IMR-90 (cell line): ENCODE results near the gene CDO1. TPM values are rescaled to one million over a fixed set of nuclear protein-coding genes. Genes with fewer than 3 reads are reported as not detected.

Experiments
- ATAC-seq: fragments of 200-7000 bp; cut with Tn5 transposase; 2 replicates; pipeline ENCODE4 v1.9.1; 2020; ENCODE audit warnings: low read depth, mild to moderate bottlenecking, moderate library complexity
- BruUV-seq: library from RNA; stranded (reverse); fragments of 400-500 nt; replicated peaks from 2 replicates; lab custom pipeline; 2021; lab: Mats Ljungman, UMichigan
- CTCF ChIA-PET: fragments of 300-600 bp; formaldehyde crosslinking; extraction: SDS; loops from one replicate; lab custom pipeline; 2021; ENCODE audit warnings: antibody characterized with exemption; lab: Yijun Ruan, JAX
- POLR2A ChIA-PET: fragments of 300-600 bp; sonication (Branson Sonifier 250); formaldehyde crosslinking; loops from one replicate; lab custom pipeline; 2022; ENCODE audit warnings: antibody characterized with exemption; ENCODE audit not compliant: unreplicated experiment; lab: Charles Lee
- DNase-seq: peaks from one replicate; pipeline ENCODE4 v3.0.0; 2013
- H2AFZ ChIP-seq: replicated peaks from 2 replicates; pipeline ENCODE3; 2013; ENCODE audit warnings: low read length, mild to moderate bottlenecking; ENCODE audit not compliant: poor library complexity
- H2AK5ac ChIP-seq: 2 replicates; pipeline ENCODE4 v1.6.1; 2013; ENCODE audit warnings: low read depth, low read length, inconsistent platforms
- H2AK9ac ChIP-seq: replicated peaks from 2 replicates; pipeline ENCODE3; 2013; ENCODE audit warnings: mild to moderate bottlenecking, low read depth, low read length, moderate library complexity; ENCODE audit not compliant: poor library complexity
- H2BK120ac ChIP-seq: 2 replicates; pipeline ENCODE4 v1.6.1; 2013; ENCODE audit warnings: low read depth, low read length, inconsistent platforms
- H2BK15ac ChIP-seq: 3 replicates; pipeline ENCODE4 v1.6.1; 2013; ENCODE audit warnings: low read depth, low read length, inconsistent platforms
- H2BK20ac ChIP-seq: 2 replicates; pipeline ENCODE4 v1.6.1; 2013; ENCODE audit warnings: low read depth, mild to moderate bottlenecking, inconsistent platforms, low read length, moderate library complexity
- H2BK5ac ChIP-seq: 2 replicates; pipeline ENCODE4 v1.6.1; 2013; ENCODE audit warnings: mild to moderate bottlenecking, low read depth, low read length, inconsistent platforms; ENCODE audit not compliant: poor library complexity, severe bottlenecking
- H3K14ac ChIP-seq: replicated peaks from 2 replicates; pipeline ENCODE4 v1.6.1; 2013; ENCODE audit warnings: low read depth, low read length, inconsistent platforms
- H3K18ac ChIP-seq: 2 replicates; pipeline ENCODE4 v1.6.1; 2013; ENCODE audit warnings: low read depth, low read length, control low read depth
- H3K23ac ChIP-seq: 2 replicates; pipeline ENCODE4 v1.6.1; 2013; ENCODE audit warnings: low read depth, low read length, inconsistent platforms
- H3K27ac ChIP-seq: 2 replicates; pipeline ENCODE4 v1.5.1; 2013; ENCODE audit warnings: mild to moderate bottlenecking, control low read depth, low read length; ENCODE audit not compliant: insufficient read depth
- H3K27me3 ChIP-seq: 2 replicates; pipeline ENCODE4 v1.6.1; 2013; ENCODE audit warnings: low read length; ENCODE audit not compliant: control insufficient read depth, insufficient read depth
- H3K36me3 ChIP-seq: 2 replicates; pipeline ENCODE4 v1.6.1; 2013; ENCODE audit warnings: low read length, mixed read lengths; ENCODE audit not compliant: control insufficient read depth, insufficient read depth
- H3K4ac ChIP-seq: 2 replicates; pipeline ENCODE4 v1.6.1; 2013; ENCODE audit warnings: low read depth, low read length, inconsistent platforms
- H3K4me1 ChIP-seq: 2 replicates; pipeline ENCODE4 v1.6.1; 2013; ENCODE audit warnings: low read length, mixed read lengths; ENCODE audit not compliant: control insufficient read depth, insufficient read depth
- H3K4me2 ChIP-seq: 2 replicates; pipeline ENCODE4 v1.6.1; 2013; ENCODE audit warnings: low read depth, mild to moderate bottlenecking, control low read depth, low read length, moderate library complexity
- H3K4me3 ChIP-seq: 2 replicates; pipeline ENCODE4 v1.5.1; 2013; ENCODE audit warnings: low read depth, mild to moderate bottlenecking, control low read depth, low read length, moderate library complexity; ENCODE audit not compliant: insufficient read depth
- H3K56ac ChIP-seq: 2 replicates; pipeline ENCODE4 v1.6.1; 2013; ENCODE audit warnings: low read length, inconsistent platforms; ENCODE audit not compliant: insufficient read depth; ENCODE audit errors: extremely low read depth
- H3K79me1 ChIP-seq, 2 experiments: 2 replicates each; pipeline ENCODE4 v1.6.1; 2013; ENCODE audit warnings: low read length in 2 of 2, inconsistent platforms in 1 of 2, low read depth in 1 of 2
- H3K9ac ChIP-seq: 2 replicates; pipeline ENCODE4 v1.6.1; 2013; ENCODE audit warnings: low read depth, low read length, control low read depth
- H3K9me1 ChIP-seq: 2 replicates; pipeline ENCODE4 v1.6.1; 2013; ENCODE audit warnings: low read length, inconsistent platforms; ENCODE audit not compliant: insufficient read depth
- H3K9me3 ChIP-seq: 2 replicates; pipeline ENCODE4 v1.6.1; 2013; ENCODE audit warnings: low read length; ENCODE audit not compliant: control insufficient read depth, insufficient read depth
- H4K20me1 ChIP-seq: 2 replicates; pipeline ENCODE4 v1.6.1; 2013; ENCODE audit warnings: low read length, inconsistent platforms; ENCODE audit not compliant: insufficient read depth
- H4K5ac ChIP-seq: 2 replicates; pipeline ENCODE4 v1.6.1; 2013; ENCODE audit warnings: mild to moderate bottlenecking, low read depth, low read length, control low read depth
- H4K8ac ChIP-seq, 2 experiments: 2 replicates each; pipeline ENCODE4 v1.6.1; 2013; ENCODE audit warnings: low read depth in 2 of 2, low read length in 2 of 2, control low read depth in 1 of 2, inconsistent platforms in 1 of 2
- H4K91ac ChIP-seq: 2 replicates; pipeline ENCODE4 v1.6.1; 2013; ENCODE audit warnings: low read depth, low read length, inconsistent platforms; ENCODE audit not compliant: insufficient read depth
- BHLHE40 ChIP-seq: fragments of 150-350 bp; IDR thresholded peaks from 2 replicates; pipeline ENCODE4 v1.6.1; 2016; ENCODE audit warnings: mild to moderate bottlenecking, low read depth, low read length
- CHD1 ChIP-seq: IDR thresholded peaks from 2 replicates; pipeline ENCODE4 v1.6.1; 2012; ENCODE audit warnings: low read depth, low read length, improper control_type of control experiment
- MAFK ChIP-seq: IDR thresholded peaks from 2 replicates; pipeline ENCODE4 v1.6.1; 2012; ENCODE audit warnings: low read depth, low read length, improper control_type of control experiment
- MAZ ChIP-seq: IDR thresholded peaks from 2 replicates; pipeline ENCODE4 v1.6.1; 2012; ENCODE audit warnings: low read depth, mild to moderate bottlenecking, low read length, improper control_type of control experiment, moderate library complexity, borderline replicate concordance
- MXI1 ChIP-seq: IDR thresholded peaks from 2 replicates; pipeline ENCODE4 v1.6.1; 2012; ENCODE audit warnings: low read depth, mild to moderate bottlenecking, low read length, moderate library complexity, borderline replicate concordance
- POLR2A ChIP-seq: IDR thresholded peaks from 2 replicates; pipeline ENCODE4 v1.6.1; 2012; ENCODE audit warnings: mild to moderate bottlenecking, low read depth, low read length
- RAD21 ChIP-seq: IDR thresholded peaks from 2 replicates; pipeline ENCODE4 v1.6.1; 2012; ENCODE audit warnings: low read length, improper control_type of control experiment
- RCOR1 ChIP-seq: IDR thresholded peaks from 2 replicates; pipeline ENCODE4 v1.6.1; 2012; ENCODE audit warnings: mild to moderate bottlenecking, low read length, improper control_type of control experiment; ENCODE audit not compliant: insufficient replicate concordance
- RFX5 ChIP-seq: IDR thresholded peaks from 2 replicates; pipeline ENCODE4 v1.8.0; 2012; ENCODE audit warnings: low read depth, mild to moderate bottlenecking, low read length, moderate library complexity
- WGBS, 2 experiments: methylation state at CpG; one replicate each; pipeline versions ENCODE4 v1.1.5 to v1.1.7; 2013; ENCODE audit warnings: missing lambda C conversion rate in 2 of 2; ENCODE audit not compliant: insufficient read length in 1 of 2; ENCODE audit errors: extremely low coverage in 2 of 2; 5-methylcytosine and 5-hydroxymethylcytosine counted together
- dilution Hi-C: fragments of 300-500 bp; cut with HindIII; formaldehyde crosslinking; loops from one replicate; pipeline ENCODE4 v1.14.3; 2018; ENCODE audit warnings: low sequenced_read_pairs; ENCODE audit not compliant: unreplicated experiment
- in situ Hi-C: fragments of 300-500 bp; cut with MboI; formaldehyde crosslinking; loops from 3 replicates; pipeline ENCODE4 v1.14.3; 2019; ENCODE audit warnings: low sequenced_read_pairs, inconsistent platforms, mixed read lengths
- intact Hi-C: fragments of 100-400 bp; cut with micrococcal nuclease; formaldehyde crosslinking; loops from 2 replicates; pipeline ENCODE4 v1.10.0; 2022
- polyA plus RNA-seq, 3 experiments: library from polyadenylated mRNA; depleted of rRNA; stranded (reverse); fragments of >200 nt; gene quantifications; 2 replicates each; pipeline ENCODE4 v1.2.3, GENCODE V29; 2012; ENCODE audit warnings: low replicate concordance in 1 of 3
- total RNA-seq: library from RNA; depleted of rRNA; stranded (reverse); fragments of >200 nt; gene quantifications from 2 replicates; pipeline ENCODE4 v1.2.3, GENCODE V29; 2012
- TF ChIP-seq, protein P1 (sequence below): fragments of 150-350 bp; IDR thresholded peaks from 2 replicates; pipeline ENCODE4 v1.6.1; 2017; ENCODE audit warnings: mild to moderate bottlenecking, antibody characterized with exemption, low read length, low read depth
- TF ChIP-seq, protein P2 (sequence below): fragments of 150-350 bp; IDR thresholded peaks from 2 replicates; pipeline ENCODE4 v1.6.1; 2016; ENCODE audit warnings: low read depth, mild to moderate bottlenecking, low read length, moderate library complexity, borderline replicate concordance
- TF ChIP-seq, protein P3 (sequence below): conservative IDR thresholded peaks from 2 replicates; pipeline ENCODE4 v1.5.1; 2012; ENCODE audit warnings: mild to moderate bottlenecking, low read depth, low read length, improper control_type of control experiment

CDO1 gene
- total and polyA plus RNA-seq, 2 of the 4 experiments (the other 2 are of a cell fraction): 4.8 to 8.6 TPM

DNA sequence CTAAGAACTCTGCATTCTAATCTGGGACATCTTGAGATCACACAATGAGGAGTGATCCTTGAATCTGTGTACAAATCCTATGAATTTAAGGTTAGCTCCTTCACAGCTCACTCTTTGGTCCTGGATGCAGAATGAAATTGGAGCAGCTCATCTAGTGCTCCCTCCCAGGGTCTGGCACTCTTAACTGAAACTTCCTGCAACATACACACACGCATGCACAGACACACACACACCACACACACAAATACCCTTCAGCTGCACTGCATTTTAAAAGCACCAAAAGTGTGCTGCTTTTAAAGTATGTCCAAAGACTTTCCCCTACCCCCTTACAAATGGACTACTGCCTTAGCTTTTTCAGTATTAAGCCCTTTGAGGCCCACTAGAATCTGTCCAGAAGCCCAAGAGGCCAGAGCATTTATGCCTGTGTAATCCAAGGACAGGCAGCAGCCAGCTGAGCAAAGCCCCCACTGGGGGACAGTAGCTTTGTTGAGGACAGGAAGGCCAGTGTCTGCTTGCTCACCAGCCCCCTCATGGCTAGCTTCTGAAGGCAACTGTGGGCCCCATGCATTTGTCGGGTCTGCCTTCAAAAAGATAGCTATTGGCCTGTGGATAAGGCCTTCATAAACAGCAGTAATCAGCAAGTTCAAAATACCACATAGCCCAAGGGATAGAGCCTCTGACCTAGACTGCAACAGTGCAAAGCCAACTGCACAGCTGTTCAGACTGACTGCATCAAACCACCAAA, 43.6 kb downstream of the CDO1 start:
- Histone ChIP-seq H3K14ac (no peak overlapping the region), H3K9ac (no peak overlapping the region), H2BK15ac (no peak overlapping the region), H4K91ac (no peak overlapping the region), H2BK5ac (no peak overlapping the region), H3K18ac (no peak overlapping the region), H3K23ac (no peak overlapping the region), H3K27me3 (peaks cover 4% of the 10 kb centered on the region), H3K36me3 (no peaks in the 10 kb centered on the region), H2BK120ac (no peak overlapping the region), H3K4me1 (no peaks in the 10 kb centered on the region), H3K9me3 (no peaks in the 10 kb centered on the region), H2BK20ac (no peak overlapping the region), H3K4ac (no peak overlapping the region), H3K4me3 (no peak overlapping the region), H3K27ac (no peak overlapping the region), H2AK5ac (no peak overlapping the region), H4K5ac (no peak overlapping the region), H2AK9ac (no peak overlapping the region), H3K9me1 (no peaks in the 10 kb centered on the region), H4K8ac (no peak overlapping the region), H3K4me2 (no peak overlapping the region), H4K20me1 (no peaks in the 10 kb centered on the region), H3K56ac (no peak overlapping the region), H2AFZ (no peak overlapping the region), H3K79me1 (no peaks in the 10 kb centered on the region)
- POLR2A ChIA-PET: no interaction called here
- intact Hi-C loops (no loop called here), in situ Hi-C loops (no loop called here), dilution Hi-C loops (no loop called here)
- CTCF ChIA-PET: interaction anchor here (0.8 kb wide), 1 partner anchor 8 kb away, joined by 3 read pairs; no protein-coding TSS in a partner anchor
- no peak for ATAC-seq
- TF ChIP-seq BHLHE40 (no peak), RCOR1 (no peak), CHD1 (no peak), MAFK (no peak), MXI1 (no peak), RAD21 (no peak), MAZ (no peak), POLR2A (no peak), RFX5 (no peak)
- TF ChIP-seq, protein P1, sequence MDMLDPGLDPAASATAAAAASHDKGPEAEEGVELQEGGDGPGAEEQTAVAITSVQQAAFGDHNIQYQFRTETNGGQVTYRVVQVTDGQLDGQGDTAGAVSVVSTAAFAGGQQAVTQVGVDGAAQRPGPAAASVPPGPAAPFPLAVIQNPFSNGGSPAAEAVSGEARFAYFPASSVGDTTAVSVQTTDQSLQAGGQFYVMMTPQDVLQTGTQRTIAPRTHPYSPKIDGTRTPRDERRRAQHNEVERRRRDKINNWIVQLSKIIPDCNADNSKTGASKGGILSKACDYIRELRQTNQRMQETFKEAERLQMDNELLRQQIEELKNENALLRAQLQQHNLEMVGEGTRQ: no peak
- TF ChIP-seq, protein P2, sequence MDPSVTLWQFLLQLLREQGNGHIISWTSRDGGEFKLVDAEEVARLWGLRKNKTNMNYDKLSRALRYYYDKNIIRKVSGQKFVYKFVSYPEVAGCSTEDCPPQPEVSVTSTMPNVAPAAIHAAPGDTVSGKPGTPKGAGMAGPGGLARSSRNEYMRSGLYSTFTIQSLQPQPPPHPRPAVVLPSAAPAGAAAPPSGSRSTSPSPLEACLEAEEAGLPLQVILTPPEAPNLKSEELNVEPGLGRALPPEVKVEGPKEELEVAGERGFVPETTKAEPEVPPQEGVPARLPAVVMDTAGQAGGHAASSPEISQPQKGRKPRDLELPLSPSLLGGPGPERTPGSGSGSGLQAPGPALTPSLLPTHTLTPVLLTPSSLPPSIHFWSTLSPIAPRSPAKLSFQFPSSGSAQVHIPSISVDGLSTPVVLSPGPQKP: no peak
- TF ChIP-seq, protein P3, sequence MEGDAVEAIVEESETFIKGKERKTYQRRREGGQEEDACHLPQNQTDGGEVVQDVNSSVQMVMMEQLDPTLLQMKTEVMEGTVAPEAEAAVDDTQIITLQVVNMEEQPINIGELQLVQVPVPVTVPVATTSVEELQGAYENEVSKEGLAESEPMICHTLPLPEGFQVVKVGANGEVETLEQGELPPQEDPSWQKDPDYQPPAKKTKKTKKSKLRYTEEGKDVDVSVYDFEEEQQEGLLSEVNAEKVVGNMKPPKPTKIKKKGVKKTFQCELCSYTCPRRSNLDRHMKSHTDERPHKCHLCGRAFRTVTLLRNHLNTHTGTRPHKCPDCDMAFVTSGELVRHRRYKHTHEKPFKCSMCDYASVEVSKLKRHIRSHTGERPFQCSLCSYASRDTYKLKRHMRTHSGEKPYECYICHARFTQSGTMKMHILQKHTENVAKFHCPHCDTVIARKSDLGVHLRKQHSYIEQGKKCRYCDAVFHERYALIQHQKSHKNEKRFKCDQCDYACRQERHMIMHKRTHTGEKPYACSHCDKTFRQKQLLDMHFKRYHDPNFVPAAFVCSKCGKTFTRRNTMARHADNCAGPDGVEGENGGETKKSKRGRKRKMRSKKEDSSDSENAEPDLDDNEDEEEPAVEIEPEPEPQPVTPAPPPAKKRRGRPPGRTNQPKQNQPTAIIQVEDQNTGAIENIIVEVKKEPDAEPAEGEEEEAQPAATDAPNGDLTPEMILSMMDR: no peak
- BruUV-seq: no TSS peak
- no peak for DNase-seq
- 44% methylated on average over 2 of the region's 2 CpGs; no CpG with 5 or more reads in 1 of the 2 experiments for WGBS, 2 experiments
